Caco-2 (cell line): Measurements from ENCODE around the gene SMTN. TPM values are rescaled to one million over a fixed set of nuclear protein-coding genes. Genes with fewer than 3 reads are reported as not detected.

Experiments
- BruUV-seq: library from RNA; stranded (reverse); fragments of 400-500 nt; replicated peaks from 2 replicates; lab custom pipeline; 2021; lab: Mats Ljungman, UMichigan
- CTCF ChIA-PET: fragments of 300-600 bp; sonication (Branson Sonifier 250); formaldehyde crosslinking; loops from one replicate; lab custom pipeline; 2022; ENCODE audit warnings: antibody characterized with exemption; lab: Charles Lee
- POLR2A ChIA-PET: fragments of 300-600 bp; sonication (Branson Sonifier 250); formaldehyde crosslinking; loops from one replicate; lab custom pipeline; 2022; ENCODE audit warnings: antibody characterized with exemption; lab: Charles Lee
- DNase-seq, 2 experiments: peaks; one replicate each; pipeline versions ENCODE4 v3.0.0 to v3.0.0-alpha.2; 2020 to 2022
- H3K27me3 ChIP-seq: replicated peaks from 2 replicates; pipeline ENCODE4 v1.6.0; 2011; ENCODE audit warnings: low read length; ENCODE audit not compliant: control insufficient read depth, insufficient read depth
- H3K36me3 ChIP-seq: 2 replicates; pipeline ENCODE4 v1.5.1; 2011; ENCODE audit warnings: low read length; ENCODE audit not compliant: control insufficient read depth, insufficient read depth
- H3K4me1 ChIP-seq: fragments of 250-450 bp; sonication (Bioruptor Pico); 2 replicates; pipeline ENCODE4 v1.5.1; 2020; ENCODE audit warnings: mild to moderate bottlenecking
- H3K4me3 ChIP-seq: 2 replicates; pipeline ENCODE4 v1.5.1; 2011; ENCODE audit warnings: low read depth, mild to moderate bottlenecking, control low read depth, low read length
- H3K9me3 ChIP-seq: fragments of 250-450 bp; sonication (Bioruptor Pico); 2 replicates; pipeline ENCODE4 v1.5.1; 2020; ENCODE audit warnings: mild to moderate bottlenecking, moderate library complexity
- H3K27ac Mint-ChIP-seq: one replicate; pipeline ENCODE4 v1.8.0; 2022; ENCODE audit warnings: mixed read lengths; ENCODE audit not compliant: unreplicated experiment
- H3K27me3 Mint-ChIP-seq: one replicate; pipeline ENCODE4 v1.8.0; 2022; ENCODE audit warnings: mixed read lengths; ENCODE audit not compliant: insufficient read depth, unreplicated experiment
- H3K36me3 Mint-ChIP-seq: one replicate; pipeline ENCODE4 v1.8.0; 2022; ENCODE audit warnings: mild to moderate bottlenecking, mixed read lengths; ENCODE audit not compliant: insufficient read depth, unreplicated experiment
- H3K4me1 Mint-ChIP-seq: one replicate; pipeline ENCODE4 v1.8.0; 2022; ENCODE audit warnings: low read depth, mixed read lengths; ENCODE audit not compliant: unreplicated experiment
- H3K4me3 Mint-ChIP-seq: one replicate; pipeline ENCODE4 v1.8.0; 2022; ENCODE audit warnings: mild to moderate bottlenecking, moderate library complexity, mixed read lengths; ENCODE audit not compliant: unreplicated experiment
- H3K9me3 Mint-ChIP-seq: one replicate; pipeline ENCODE4 v1.8.0; 2022; ENCODE audit warnings: mixed read lengths; ENCODE audit not compliant: unreplicated experiment
- CTCF ChIP-seq, 2 experiments: fragments of 200-600 bp in 1 of 2; IDR thresholded peaks; 1 replicate in 1 of 2; 2 replicates in 1 of 2; pipeline versions ENCODE4 v1.5.1 to v1.8.0; 2011 to 2022; ENCODE audit warnings: antibody characterized with exemption in 1 of 2, control low read depth in 1 of 2, inconsistent platforms in 1 of 2, low read depth in 1 of 2, low read length in 1 of 2, mild to moderate bottlenecking in 1 of 2, moderate library complexity in 1 of 2; ENCODE audit not compliant: insufficient read depth in 1 of 2, severe bottlenecking in 1 of 2, unreplicated experiment in 1 of 2
- intact Hi-C: fragments of 100-400 bp; cut with micrococcal nuclease; formaldehyde crosslinking; loops from one replicate; pipeline ENCODE4 v1.10.0; 2022; ENCODE audit not compliant: unreplicated experiment
- total RNA-seq: library from RNA; stranded (reverse); gene quantifications from 2 replicates; pipeline ENCODE4 v1.2.3, GENCODE V29; 2022

SMTN gene
- total RNA-seq, 1 experiment from 2014 or later: 71.0 TPM

GRCh38 chr22:31094021-31094551 is 13.0 kb downstream of the SMTN start:
- peaks cover 13% of the 10 kb centered on the region for H3K36me3 Mint-ChIP-seq
- POLR2A ChIA-PET: no interaction called here
- no peak overlapping the region for H3K4me3 Mint-ChIP-seq
- CTCF ChIA-PET: no interaction called here
- intact Hi-C loops: no loop called here
- H3K9me3 Mint-ChIP-seq: no peaks in the 10 kb centered on the region
- H3K27me3 ChIP-seq: no peaks in the 10 kb centered on the region
- no peaks in the 10 kb centered on the region for H3K4me1 ChIP-seq
- H3K36me3 ChIP-seq: no peaks in the 10 kb centered on the region; the same call in none of the 2 replicates
- BruUV-seq: no TSS peak
- no peaks in the 10 kb centered on the region for H3K9me3 ChIP-seq
- no peak overlapping the region for H3K4me3 ChIP-seq
- H3K27ac Mint-ChIP-seq: no peak overlapping the region
- no peak for DNase-seq
- no peak for TF ChIP-seq CTCF (IDR thresholded peaks at IDR 0.05; ENCODE audit: insufficient read depth in 1 of 2, low read depth in 1 of 2, low read length in 1 of 2, severe bottlenecking in 1 of 2, unreplicated experiment in 1 of 2)
- no peaks in the 10 kb centered on the region for H3K27me3 Mint-ChIP-seq
- no peaks in the 10 kb centered on the region for H3K4me1 Mint-ChIP-seq

- Histone ChIP-seq H3K27me3 (no peaks in the 10 kb centered on the region), H3K9me3 (no peaks in the 10 kb centered on the region), H3K4me3 (no peak overlapping the region), H3K4me1 (no peaks in the 10 kb centered on the region), H3K36me3 (no peaks in the 10 kb centered on the region; the same call in none of the 2 replicates)
- Mint-ChIP-seq H3K4me1 (no peaks in the 10 kb centered on the region), H3K27ac (no peak overlapping the region), H3K27me3 (no peaks in the 10 kb centered on the region), H3K4me3 (no peak overlapping the region), H3K9me3 (no peaks in the 10 kb centered on the region), H3K36me3 (peaks cover 13% of the 10 kb centered on the region)
- no TSS peak for BruUV-seq
- DNase-seq: no peak
- ChIA-PET POLR2A (interaction anchor here (0.6 kb wide), 1 partner anchor 13 kb away, joined by 4 read pairs; no protein-coding TSS in a partner anchor), CTCF (no interaction called here)
- no peak for TF ChIP-seq CTCF (IDR thresholded peaks at IDR 0.05; ENCODE audit: insufficient read depth in 1 of 2, low read depth in 1 of 2, low read length in 1 of 2, severe bottlenecking in 1 of 2, unreplicated experiment in 1 of 2)
- intact Hi-C loops: no loop called here
Observed at GRCh38 chr22:31094741-31095140, 13.6 kb downstream of the SMTN start.

- no peaks in the 10 kb centered on the region for H3K4me1 ChIP-seq
- Mint-ChIP-seq H3K27ac (no peak overlapping the region), H3K36me3 (peaks cover 13% of the 10 kb centered on the region), H3K4me1 (no peaks in the 10 kb centered on the region), H3K4me3 (no peak overlapping the region), H3K9me3 (no peaks in the 10 kb centered on the region), H3K27me3 (no peaks in the 10 kb centered on the region)
- POLR2A ChIA-PET: interaction anchor here (1.0 to 1.3 kb wide), 2 partner anchors 15 to 32 kb away, joined by 3 read pairs; partner anchors contain the start of gene SMTN
- no peak for DNase-seq
- no peaks in the 10 kb centered on the region for H3K9me3 ChIP-seq
- H3K4me3 ChIP-seq: no peak overlapping the region
- BruUV-seq: no TSS peak
- H3K36me3 ChIP-seq: no peaks in the 10 kb centered on the region; the same call in none of the 2 replicates
- intact Hi-C loops: no loop called here
- no peak for TF ChIP-seq CTCF (IDR thresholded peaks at IDR 0.05; ENCODE audit: insufficient read depth in 1 of 2, low read depth in 1 of 2, low read length in 1 of 2, severe bottlenecking in 1 of 2, unreplicated experiment in 1 of 2)
- CTCF ChIA-PET: no interaction called here
- H3K27me3 ChIP-seq: no peaks in the 10 kb centered on the region
Observed at GRCh38 chr22:31095637-31096249, 14.6 kb downstream of the SMTN start.
